GM21381 (cell line): ENCODE measurements around the gene TCERG1.

Experiments used
- ATAC-seq: cut with Tn5 transposase; IDR thresholded peaks from one replicate; pipeline ENCODE4 v1.9.1; 2021; ENCODE audit warnings: mild to moderate bottlenecking, moderate library complexity; ENCODE audit not compliant: unreplicated experiment

TCERG1 gene

DNA sequence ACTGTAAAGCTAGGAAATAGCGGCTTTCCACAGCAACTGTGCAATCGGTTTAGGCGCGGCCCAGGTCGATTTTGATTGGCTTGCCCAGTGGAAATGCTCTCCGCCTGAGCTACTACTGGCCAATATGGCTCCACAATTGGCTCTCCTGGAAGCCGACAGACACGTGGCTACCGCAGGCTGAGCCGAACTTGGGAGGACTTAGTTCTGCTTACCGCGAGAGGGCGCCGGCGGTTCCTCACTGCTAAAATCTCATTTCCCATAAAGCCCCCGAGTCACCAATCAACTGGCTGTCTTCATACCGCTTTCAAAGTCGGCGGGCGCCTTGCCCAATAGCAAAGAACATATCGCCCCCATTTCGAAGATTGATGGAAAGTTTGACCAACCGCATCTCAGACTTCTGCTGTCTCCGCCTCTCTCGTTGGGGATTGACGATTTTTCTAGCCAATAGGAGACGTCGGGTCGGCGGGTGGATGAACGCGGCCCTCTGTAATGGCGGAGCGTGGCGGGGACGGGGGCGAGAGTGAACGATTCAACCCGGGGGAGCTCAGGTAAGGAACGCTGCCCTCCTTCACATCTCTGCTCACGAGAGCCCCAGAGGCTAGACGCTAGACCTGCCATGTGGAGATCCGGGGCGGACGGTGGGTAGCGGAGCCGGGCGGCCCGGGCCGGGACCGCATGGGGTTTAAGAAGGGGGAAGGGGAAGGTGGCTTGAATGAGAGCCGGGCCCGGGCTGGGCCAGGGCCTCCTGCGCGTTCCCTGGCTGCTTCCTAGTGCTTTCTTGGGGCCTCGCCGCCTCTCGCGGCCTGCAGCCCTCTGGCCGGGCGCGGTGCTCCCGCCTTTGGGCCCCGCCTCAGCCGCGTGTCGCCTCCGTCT, at the start of gene TCERG1:
Gene TCERG1 (plus strand): TSS at position 473 of the 873 bp plus-strand sequence. CDS start 17 bp downstream, at position 490.
- peak; percentile 96 for ATAC-seq

DNA sequence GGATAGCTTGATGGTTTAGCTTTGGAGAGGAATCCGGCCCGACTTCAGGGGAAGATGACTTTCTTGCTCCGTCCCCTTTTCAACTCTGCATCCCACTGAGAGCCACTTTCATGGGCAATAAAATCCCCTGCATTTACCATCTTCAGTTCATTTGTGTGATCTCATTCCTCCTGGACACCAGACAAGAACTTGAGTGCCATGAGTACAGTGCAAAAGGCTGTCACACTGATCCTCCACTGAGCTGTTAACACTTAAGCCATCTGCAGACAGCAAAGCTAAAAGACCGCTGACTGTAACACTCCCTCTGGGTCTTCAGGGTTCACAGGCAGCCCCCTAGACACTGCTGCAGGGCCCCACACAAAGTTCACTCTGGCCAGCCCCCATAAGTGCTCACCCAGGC, 48.3 kb upstream of the TCERG1 start:
- no peak for ATAC-seq

DNA sequence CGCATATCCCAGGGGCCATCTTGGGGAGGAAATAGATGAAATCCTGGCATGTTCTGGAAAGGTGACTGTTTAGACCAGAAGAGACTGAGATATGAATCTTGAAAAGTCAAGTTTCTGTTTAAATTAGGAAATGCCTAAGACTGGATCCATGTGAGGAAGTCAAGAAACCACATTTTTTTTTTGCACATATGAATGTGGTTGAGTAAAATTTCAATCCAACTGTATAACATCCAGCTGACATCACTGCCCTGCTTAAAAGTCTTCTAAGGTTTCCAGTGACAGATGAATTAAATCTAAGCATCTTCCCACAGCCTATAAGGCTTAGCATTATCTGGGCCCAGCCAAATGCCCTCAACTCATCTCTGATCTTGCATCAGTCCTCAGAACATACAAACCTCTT, 47.7 kb upstream of the TCERG1 start:
- ATAC-seq, result no peak

DNA sequence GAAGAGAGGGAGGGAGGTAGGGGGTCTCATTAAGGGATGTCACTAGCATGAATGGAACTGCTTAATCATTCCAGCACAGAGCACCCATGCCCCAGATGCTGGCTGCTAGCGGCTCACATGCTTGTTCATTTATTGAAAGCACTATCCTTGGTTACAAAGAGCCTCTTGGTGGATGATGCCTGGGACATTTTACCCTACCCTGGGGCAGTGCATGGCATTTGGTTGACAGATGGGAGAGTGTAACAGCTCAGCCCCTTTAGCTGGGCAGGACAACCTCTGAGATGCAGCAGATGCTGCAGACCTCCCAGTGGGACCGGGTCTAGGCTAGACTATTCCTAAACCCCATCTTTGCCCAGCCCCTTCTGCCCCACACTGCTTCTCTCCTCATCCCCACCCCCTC, 46.9 kb upstream of the TCERG1 start:
- no peak for ATAC-seq

DNA sequence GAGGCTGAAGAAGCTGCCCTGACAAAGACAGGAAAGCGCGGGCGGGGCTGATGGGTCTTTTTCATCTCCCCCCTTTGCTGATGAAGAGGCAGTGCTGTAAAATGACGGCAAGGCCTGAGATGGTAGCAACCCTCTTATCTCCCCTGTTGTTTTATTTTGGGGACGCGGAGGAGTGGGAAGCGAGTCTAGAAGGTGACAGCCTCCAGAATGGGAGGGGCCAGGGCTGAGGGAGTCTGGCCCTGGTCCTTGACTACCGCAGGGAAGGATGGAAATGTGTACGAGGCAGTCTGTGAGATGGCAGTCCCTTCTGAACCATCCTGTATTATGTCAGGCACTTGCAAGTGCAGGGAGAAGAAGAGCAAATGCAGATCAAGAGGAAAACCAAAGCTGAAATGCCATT, 46.1 kb upstream of the TCERG1 start:
- ATAC-seq, result no peak

DNA sequence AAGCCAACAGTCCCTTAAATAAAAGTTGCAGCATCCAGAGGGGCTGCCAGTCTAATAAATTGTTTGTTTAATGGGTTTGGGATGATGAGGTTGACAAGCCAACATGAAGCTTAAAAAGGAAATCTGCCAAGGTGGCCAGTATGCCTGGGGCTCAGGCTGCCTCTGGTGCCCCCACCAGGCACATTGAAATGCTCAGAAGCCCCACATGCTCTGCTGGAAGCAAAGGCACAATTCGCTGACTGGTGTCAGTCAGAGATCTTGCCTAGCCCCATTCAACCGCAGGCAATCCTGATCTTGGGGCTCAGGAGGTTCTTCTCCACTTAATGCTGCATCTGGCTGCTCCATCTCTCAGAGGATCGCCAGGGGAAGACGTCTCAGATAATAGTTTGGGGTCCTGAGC, 44.2 kb upstream of the TCERG1 start:
- no peak for ATAC-seq

DNA sequence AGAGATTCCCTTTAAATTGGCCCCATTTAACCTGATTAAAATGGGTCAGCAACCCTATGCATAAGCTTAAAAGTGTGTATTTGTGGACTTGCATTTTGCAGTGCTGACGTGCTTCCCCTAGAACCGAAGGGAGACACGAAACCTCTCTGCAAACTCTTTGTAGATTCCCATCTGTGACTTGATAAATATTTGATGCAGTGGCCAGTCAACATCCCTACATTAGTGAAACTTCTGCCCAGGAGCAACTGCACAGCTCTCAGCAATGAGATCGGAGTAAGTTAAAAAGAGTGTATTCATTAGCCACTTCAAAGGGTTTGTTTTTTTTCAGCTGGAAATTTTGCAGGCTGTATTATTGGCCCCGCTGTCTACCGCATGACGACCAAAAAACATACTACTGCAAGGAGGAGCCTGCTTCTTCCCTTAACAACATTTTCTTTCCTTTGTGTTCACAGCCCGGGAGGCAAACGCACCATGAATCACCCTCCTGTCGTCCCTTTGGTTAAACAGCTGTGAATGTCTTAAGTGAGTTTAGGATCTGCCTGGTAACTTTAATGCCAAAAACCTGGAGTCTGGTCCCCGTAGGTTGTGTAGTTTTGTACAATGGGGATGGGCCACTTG, 38.0 kb upstream of the TCERG1 start:
- no peak for ATAC-seq

DNA sequence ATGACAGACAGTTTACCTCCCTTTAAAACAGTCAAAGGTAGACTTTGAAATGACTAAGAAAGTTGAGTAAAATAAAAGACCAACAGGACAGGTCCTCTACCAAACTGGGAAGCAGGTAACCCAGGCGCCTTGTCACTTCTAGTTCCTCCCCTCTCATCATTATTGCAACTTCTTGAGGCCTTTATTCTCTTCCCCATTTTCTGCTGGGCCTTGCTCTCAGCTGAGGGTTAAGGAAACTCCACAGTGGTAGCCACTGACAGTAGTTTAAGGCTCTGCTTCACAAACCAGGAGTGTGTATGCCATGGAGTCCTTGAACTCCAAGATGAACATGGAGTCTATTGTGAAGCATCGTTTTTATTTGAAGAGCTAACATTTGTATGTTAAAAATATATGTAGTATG, 36.9 kb upstream of the TCERG1 start:
- ATAC-seq, result no peak

DNA sequence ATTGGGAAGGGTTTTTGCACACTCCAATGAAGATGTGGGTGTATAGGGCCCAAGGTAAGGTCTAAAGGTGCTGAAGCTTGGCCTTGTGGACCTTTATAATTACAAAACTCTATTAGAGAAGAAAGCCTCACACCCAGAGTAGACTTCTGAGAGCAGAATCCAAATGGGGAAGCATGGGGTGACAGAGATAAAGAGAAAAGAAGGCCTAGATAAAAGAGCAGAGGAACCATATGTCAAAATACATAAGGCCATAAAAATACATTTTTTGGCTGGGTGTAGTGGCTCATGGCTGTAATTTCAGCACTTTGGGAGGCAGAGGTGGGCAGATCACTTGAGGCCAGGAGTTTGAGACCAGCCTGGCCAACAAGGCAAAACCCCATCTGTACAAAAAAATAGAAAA, 27.4 kb upstream of the TCERG1 start:
- no peak for ATAC-seq

DNA sequence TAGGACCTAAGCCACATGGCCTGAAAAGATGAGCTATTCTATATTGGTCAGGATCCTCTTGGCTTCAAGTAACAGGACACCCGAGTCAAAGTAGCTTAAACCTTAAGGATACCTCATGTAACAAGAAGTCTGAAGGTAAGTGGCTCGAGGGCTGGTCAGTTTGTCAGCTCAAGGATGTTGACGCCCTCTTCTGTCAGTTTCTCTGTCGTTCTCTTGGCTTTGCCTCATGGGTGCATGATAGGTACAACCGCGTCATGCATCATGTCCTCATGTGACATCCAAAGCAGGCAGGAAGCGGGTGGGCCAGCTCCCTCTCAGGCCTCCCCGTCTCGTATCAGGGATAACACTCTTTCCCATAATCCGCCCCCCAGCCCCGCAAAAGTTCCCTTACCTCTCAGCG, 22.1 kb upstream of the TCERG1 start:
- no peak for ATAC-seq

DNA sequence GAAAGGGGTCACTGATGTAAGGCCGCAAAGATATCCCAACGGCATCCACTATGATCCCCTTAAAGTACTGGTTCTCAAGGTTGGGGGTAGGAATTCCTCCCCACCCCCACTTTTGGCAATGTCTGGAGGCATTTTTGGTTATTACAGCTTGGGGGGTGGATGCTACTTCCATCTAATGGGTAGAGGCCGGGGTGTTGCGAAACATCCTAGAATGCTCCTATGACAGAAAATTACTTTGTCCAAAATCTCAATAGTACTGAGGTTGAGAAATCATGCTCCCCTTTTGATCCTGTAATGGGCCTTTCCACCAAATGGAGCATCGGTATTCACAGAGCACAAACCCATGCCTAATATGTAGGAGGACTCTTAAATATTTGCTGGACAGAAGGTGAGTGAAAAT, 20.8 kb upstream of the TCERG1 start:
- ATAC-seq, result no peak

DNA sequence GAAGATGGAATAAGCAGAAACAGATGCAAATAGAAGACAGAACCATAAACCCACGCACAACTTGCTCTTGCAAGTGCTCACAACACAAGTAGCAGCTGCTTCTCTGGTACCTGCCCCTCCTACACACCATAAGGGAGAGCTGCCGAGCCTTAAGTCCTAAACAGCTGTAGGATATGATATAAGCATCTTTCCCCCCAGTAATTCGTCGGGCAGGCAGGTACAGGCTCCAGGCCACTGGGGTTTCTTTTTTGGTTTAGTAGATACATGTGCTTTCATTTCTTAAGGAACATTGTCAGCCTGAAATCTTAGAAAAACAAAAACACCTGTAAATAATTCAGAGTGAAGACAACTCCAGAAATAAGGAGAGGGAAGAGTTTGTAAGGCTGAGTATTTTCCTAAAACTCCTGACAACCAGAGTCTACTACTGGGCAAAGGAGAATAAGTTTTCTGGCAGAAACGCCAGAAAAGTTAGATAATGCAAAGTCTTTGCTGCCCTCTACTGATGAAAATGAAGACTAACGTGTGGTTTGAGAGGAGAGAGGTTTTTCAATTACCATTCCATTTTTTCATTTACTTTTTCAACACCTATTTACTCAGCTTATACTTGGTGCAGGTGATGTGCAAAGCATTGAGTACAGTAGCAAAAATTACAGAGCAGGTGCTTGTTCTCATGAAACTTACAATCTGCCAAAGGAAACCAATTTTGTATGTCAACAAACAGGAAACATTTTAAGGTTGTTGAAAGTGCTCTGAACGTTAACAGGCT, 20.1 kb upstream of the TCERG1 start:
- ATAC-seq, result peak; percentile 67

DNA sequence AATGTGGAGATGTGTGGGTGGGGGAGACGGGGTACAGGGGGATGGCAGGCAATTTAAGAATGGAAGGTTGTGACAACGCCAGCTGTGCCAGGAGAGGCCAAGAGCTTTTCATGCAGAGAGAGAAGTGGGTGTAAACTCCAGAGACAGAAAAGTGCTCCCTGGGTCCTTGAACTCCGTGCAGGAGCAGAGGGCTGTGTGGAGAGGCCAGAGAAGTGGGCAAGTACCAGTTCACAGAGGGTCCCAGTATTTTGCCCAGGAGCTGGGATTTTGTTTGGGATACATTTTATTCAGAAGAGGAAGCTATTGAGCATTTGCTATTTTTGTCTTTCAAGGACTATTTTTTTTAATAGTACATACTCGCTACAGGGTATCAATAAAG, 19.5 kb upstream of the TCERG1 start:
- no peak for ATAC-seq

DNA sequence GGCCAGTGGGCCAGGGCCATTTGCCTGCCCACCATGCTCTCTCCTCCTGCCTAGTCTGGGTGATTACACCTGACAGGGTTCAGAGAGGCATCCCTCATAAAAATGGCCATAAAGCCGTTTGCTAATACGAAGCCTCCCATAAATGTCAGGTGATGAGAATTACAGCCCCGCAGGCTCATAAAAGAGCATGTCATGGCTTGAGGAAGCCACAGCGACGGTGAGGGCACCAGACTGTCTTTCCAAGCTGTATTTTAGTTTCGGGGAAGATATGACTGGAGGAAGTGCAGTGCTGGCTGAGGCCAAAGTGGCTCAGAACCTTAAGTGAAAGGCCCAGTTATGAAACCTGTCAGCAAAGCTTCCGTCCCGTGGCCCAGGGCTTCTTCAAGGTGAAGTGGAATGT, 18.5 kb upstream of the TCERG1 start:
- ATAC-seq, result no peak

DNA sequence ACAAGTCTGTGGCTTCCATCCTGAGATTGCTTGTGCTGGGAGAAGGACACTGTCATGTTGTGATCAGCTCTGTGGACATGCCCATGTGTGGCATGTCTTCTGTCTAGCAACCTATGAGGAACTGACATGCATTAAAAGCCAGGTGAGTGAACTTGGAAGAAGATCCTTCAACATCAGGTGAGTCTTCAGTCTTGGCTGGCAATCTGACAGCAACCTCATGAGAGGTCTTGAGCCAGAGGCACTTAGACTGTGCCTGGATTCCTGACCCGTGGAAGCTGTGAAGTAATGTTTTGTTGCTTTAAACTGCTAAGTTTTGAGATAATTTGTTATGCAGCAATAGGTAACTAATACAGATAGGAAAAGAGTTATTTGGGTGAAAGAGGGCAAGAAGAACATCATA, 6.8 kb upstream of the TCERG1 start:
- no peak for ATAC-seq

DNA sequence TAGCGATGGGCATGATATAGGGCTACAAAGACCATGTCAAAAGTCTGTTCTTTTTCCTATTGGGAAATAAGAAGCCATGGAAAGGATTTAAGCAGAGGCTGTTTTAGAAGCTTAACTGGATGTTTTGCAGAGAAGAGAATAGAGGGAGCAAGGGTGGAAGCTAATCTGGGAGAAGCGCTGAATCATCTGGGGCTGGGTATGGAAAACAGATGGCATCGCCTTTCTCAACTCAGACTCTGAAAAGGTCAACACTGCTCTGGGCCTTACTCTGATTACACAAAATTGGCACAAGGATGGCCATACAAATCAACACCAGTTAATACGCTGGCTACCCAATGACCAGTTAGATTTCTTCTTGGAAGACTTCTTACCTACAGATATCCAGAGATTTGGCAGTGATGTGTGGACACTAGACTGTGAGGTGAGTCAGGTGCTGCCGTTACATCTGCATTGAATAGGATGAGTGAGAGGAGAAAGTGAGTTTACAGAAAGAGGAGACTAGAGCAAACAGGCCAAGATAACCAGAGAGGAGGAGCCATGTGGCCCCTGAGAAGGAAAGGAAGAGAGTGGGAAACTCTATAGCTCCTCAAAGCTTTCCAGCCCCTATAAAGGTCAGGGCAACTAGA, 6.2 kb upstream of the TCERG1 start:
- ATAC-seq, result no peak

DNA sequence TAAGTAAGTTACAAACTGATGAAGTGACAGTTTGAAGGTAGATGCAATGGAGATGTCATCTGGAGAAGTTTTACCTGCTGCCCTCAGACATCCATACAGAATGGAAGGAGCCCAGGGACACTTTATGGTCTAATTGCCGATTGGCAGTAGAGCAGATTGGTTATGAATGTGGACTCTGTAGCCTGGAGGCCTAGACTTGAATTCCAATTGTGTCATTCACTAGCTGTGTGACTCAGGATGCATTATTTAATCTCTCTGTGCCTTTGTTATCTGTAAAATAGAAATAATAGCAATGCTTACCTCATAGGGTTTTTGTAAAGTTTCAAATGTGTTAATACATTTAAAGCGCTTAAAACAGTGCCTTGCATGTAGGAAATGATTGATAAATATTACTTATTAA, 5.2 kb upstream of the TCERG1 start:
- no peak for ATAC-seq

DNA sequence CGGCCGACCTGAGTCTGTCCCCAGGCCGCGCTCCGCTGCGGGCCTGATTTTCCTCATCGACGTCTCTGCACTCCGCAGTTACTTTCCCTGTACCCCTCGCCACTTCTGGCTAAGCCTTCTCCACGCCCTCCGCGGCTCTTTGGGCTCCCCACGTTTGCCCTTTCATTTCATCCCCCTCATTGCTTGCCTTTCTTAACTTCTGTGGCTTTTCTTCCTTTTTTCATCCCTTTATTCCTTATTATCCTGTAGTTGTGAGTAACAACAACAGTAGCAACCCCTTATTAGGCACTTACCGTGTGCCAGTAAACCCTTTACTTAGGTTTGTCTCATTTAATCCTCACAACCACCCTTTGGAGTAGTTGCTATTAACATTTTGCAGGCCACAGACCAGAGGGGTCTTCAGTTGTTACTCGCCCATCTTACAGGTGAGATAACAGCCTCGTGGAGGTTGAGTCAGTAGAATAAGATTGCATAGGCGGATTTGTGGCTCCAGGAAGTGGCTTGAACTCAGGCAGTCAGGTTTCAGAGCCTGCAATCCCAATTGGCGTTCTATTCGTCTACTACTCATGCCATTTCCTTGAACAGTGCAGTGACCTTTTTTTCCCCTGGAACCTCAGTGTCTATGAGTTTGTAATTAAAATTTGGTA, 724 bp downstream of the TCERG1 start:
- ATAC-seq, result peak; percentile 23

DNA sequence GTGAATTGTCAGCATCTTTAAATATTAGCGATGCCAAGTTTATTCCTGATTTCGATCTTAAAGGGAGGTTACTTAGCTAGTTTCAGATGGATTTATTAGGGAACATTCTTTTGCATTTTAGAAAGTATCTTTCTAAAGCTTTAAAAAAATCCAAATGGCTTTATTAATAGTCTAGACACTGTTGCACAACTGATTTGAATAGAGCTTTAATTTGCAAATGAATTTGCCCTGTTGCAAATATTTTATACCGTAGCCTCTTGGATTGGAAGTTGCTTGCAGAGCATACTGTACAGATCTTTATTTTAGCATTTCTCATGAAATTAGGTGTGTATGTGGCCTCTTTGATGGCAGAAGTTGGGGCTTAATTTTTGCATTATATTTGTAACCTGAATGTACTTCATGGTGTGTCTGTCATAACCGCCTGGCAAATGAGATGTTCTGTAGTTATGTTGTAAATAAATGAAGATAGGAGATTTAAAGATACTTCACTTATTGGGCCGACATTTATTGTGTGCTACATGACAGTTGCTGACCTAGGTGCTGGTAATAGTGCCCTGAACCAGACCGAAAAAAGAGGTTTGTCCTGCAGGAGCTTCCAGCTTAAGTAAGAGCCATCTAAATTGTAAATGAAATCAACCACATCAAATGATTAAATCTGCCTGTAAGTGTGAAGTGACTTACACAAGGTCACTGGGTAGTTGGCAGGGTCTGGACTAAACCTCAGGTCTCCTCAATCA, 1.8 kb downstream of the TCERG1 start:
- no peak for ATAC-seq

DNA sequence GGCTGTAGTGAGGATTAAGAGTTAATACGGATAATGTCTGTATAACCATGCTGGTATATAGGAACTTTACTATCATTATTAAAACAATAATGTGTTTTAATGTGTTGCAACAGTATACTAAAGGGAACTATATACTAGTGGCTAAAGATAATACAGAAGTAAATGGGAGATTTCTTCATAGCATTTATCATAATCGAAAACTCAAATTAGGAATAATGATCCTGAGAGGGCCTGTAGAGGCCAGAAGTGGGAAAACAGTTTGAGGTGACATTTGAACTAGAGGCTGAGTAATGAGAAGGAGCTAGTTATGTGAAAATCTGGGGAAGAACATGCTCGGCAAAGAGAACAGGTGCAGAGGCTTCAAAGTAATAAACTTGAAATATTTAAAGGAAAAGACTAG, 2.9 kb downstream of the TCERG1 start:
- no peak for ATAC-seq
